H9 (cell line): ENCODE measurements around the gene C16orf95. TPM values are rescaled to one million over a fixed set of nuclear protein-coding genes. Genes with fewer than 3 reads are reported as not detected.

ENCODE experiments used
- DNase-seq: peaks from one replicate; pipeline ENCODE4 v3.0.0-alpha.2; 2017
- H2AFZ ChIP-seq: one replicate; pipeline ENCODE4 v1.6.1; 2013; ENCODE audit warnings: mild to moderate bottlenecking, low read length, control low read depth, moderate library complexity
- H2AK5ac ChIP-seq: 2 replicates; pipeline ENCODE4 v1.6.1; 2013; ENCODE audit warnings: low read length, control low read depth, mixed read lengths; ENCODE audit not compliant: insufficient read length
- H2BK120ac ChIP-seq: one replicate; pipeline ENCODE4 v1.6.1; 2013; ENCODE audit warnings: low read depth, mild to moderate bottlenecking, low read length, control low read depth, inconsistent platforms; ENCODE audit not compliant: poor library complexity, severe bottlenecking
- H2BK12ac ChIP-seq: 2 replicates; pipeline ENCODE4 v1.6.1; 2013; ENCODE audit warnings: low read length, control low read depth, mixed read lengths, low read depth; ENCODE audit not compliant: insufficient read length
- H2BK15ac ChIP-seq: 2 replicates; pipeline ENCODE4 v1.6.1; 2013; ENCODE audit warnings: low read depth, low read length, control low read depth
- H2BK20ac ChIP-seq: one replicate; pipeline ENCODE4 v1.6.1; 2013; ENCODE audit warnings: low read depth, mild to moderate bottlenecking, low read length, control low read depth, inconsistent platforms; ENCODE audit not compliant: poor library complexity, severe bottlenecking
- H2BK5ac ChIP-seq: 2 replicates; pipeline ENCODE4 v1.6.1; 2013; ENCODE audit warnings: low read length, control low read depth, mixed read lengths; ENCODE audit not compliant: insufficient read length
- H3K14ac ChIP-seq: 2 replicates; pipeline ENCODE4 v1.6.1; 2013; ENCODE audit warnings: low read length, control low read depth; ENCODE audit not compliant: insufficient read depth
- H3K18ac ChIP-seq: 2 replicates; pipeline ENCODE4 v1.6.1; 2013; ENCODE audit warnings: low read depth, mild to moderate bottlenecking, mixed read lengths, low read length, control low read depth; ENCODE audit not compliant: insufficient read length
- H3K23ac ChIP-seq: 2 replicates; pipeline ENCODE4 v1.6.1; 2013; ENCODE audit warnings: low read length, control low read depth, mixed read lengths, low read depth; ENCODE audit not compliant: insufficient read length
- H3K23me2 ChIP-seq: 2 replicates; pipeline ENCODE4 v1.6.1; 2013; ENCODE audit warnings: low read depth, mild to moderate bottlenecking, mixed read lengths, low read length, control low read depth; ENCODE audit not compliant: insufficient read length, poor library complexity, severe bottlenecking
- H3K27ac ChIP-seq: 2 replicates; pipeline ENCODE4 v1.5.1; 2013; ENCODE audit warnings: low read length, control low read depth, mixed read lengths, low read depth; ENCODE audit not compliant: insufficient read length
- H3K27me3 ChIP-seq: 2 replicates; pipeline ENCODE4 v1.6.1; 2013; ENCODE audit warnings: low read length, control low read depth, inconsistent platforms; ENCODE audit not compliant: insufficient read depth
- H3K4ac ChIP-seq: 2 replicates; pipeline ENCODE4 v1.6.1; 2013; ENCODE audit warnings: low read depth, mild to moderate bottlenecking, control low read depth, inconsistent platforms, low read length, moderate library complexity
- H3K4me1 ChIP-seq: 2 replicates; pipeline ENCODE4 v1.6.1; 2013; ENCODE audit warnings: low read length, control low read depth, inconsistent platforms; ENCODE audit not compliant: insufficient read depth
- H3K4me2 ChIP-seq: 2 replicates; pipeline ENCODE4 v1.6.1; 2013; ENCODE audit warnings: low read length, control low read depth, mixed read lengths; ENCODE audit not compliant: insufficient read length, insufficient read depth
- H3K56ac ChIP-seq: 2 replicates; pipeline ENCODE4 v1.6.1; 2013; ENCODE audit warnings: low read depth, mild to moderate bottlenecking, mixed read lengths, low read length, control low read depth; ENCODE audit not compliant: insufficient read length
- H3K79me1 ChIP-seq: 2 replicates; pipeline ENCODE4 v1.6.1; 2013; ENCODE audit warnings: low read depth, mild to moderate bottlenecking, moderate library complexity, low read length, control low read depth, inconsistent platforms; ENCODE audit not compliant: insufficient read depth, poor library complexity, severe bottlenecking
- H3K79me2 ChIP-seq: 2 replicates; pipeline ENCODE4 v1.6.1; 2013; ENCODE audit warnings: low read length, control low read depth, inconsistent platforms; ENCODE audit not compliant: insufficient read depth
- H3K9ac ChIP-seq: 2 replicates; pipeline ENCODE4 v1.6.1; 2013; ENCODE audit warnings: low read length, control low read depth, mixed read lengths; ENCODE audit not compliant: insufficient read length; ENCODE audit errors: extremely low read depth
- H3K9me3 ChIP-seq: one replicate; pipeline ENCODE4 v1.6.1; 2013; ENCODE audit warnings: low read depth, low read length, inconsistent platforms; ENCODE audit not compliant: control insufficient read depth
- H3T11ph ChIP-seq: one replicate; pipeline ENCODE4 v1.6.1; 2013; ENCODE audit warnings: mild to moderate bottlenecking, low read length, control low read depth, inconsistent platforms
- H4K20me1 ChIP-seq: one replicate; pipeline ENCODE4 v1.6.1; 2013; ENCODE audit not compliant: control insufficient read depth, insufficient read length, insufficient read depth
- H4K5ac ChIP-seq: 2 replicates; pipeline ENCODE4 v1.6.1; 2013; ENCODE audit warnings: low read depth, mild to moderate bottlenecking, mixed read lengths, low read length, control low read depth; ENCODE audit not compliant: insufficient read length
- H4K8ac ChIP-seq: replicated peaks from 2 replicates; pipeline ENCODE4 v1.6.1; 2013; ENCODE audit warnings: low read length, control low read depth, mixed read lengths, low read depth; ENCODE audit not compliant: insufficient read length
- H4K91ac ChIP-seq: 2 replicates; pipeline ENCODE4 v1.6.1; 2013; ENCODE audit warnings: low read depth, mild to moderate bottlenecking, moderate library complexity, mixed read lengths, low read length, control low read depth; ENCODE audit not compliant: insufficient read length
- H3K27ac Mint-ChIP-seq, 3 experiments: 2 replicates in 2 of 3; 3 replicates in 1 of 3; pipeline ENCODE4 v1.8.0; 2020 to 2021; ENCODE audit warnings: mixed read lengths in 3 of 3, mild to moderate bottlenecking in 1 of 3, moderate library complexity in 1 of 3
- H3K27me3 Mint-ChIP-seq: 2 replicates; pipeline ENCODE4 v1.8.0; 2021; ENCODE audit warnings: low read depth, mild to moderate bottlenecking, moderate library complexity, mixed read lengths
- H3K36me3 Mint-ChIP-seq, 3 experiments: 2 replicates in 2 of 3; 3 replicates in 1 of 3; pipeline ENCODE4 v1.8.0; 2020 to 2021; ENCODE audit warnings: low read depth in 3 of 3, mixed read lengths in 3 of 3; ENCODE audit not compliant: insufficient read depth in 1 of 3
- H3K4me1 Mint-ChIP-seq, 2 experiments: 2 replicates each; pipeline ENCODE4 v1.8.0; 2020; ENCODE audit warnings: mixed read lengths in 2 of 2
- H3K4me3 Mint-ChIP-seq, 2 experiments: 2 replicates in 1 of 2; 3 replicates in 1 of 2; pipeline ENCODE4 v1.8.0; 2020 to 2021; ENCODE audit warnings: mild to moderate bottlenecking in 2 of 2, mixed read lengths in 2 of 2, moderate library complexity in 1 of 2
- H3K9me3 Mint-ChIP-seq, 2 experiments: 2 replicates in 1 of 2; 3 replicates in 1 of 2; pipeline ENCODE4 v1.8.0; 2020; ENCODE audit warnings: mild to moderate bottlenecking in 2 of 2, mixed read lengths in 2 of 2, moderate library complexity in 1 of 2
- WGBS: extraction: QIAGEN DNeasy Blood & Tissue Kit; methylation state at CpG from one replicate; pipeline ENCODE4 v1.1.7; 2013; ENCODE audit warnings: missing lambda C conversion rate, low lambda C conversion rate, mixed read lengths; ENCODE audit not compliant: insufficient read length; ENCODE audit errors: extremely low coverage; 5-methylcytosine and 5-hydroxymethylcytosine counted together
- total RNA-seq: library from RNA; stranded (reverse); gene quantifications from 2 replicates; pipeline ENCODE4 v1.2.1, GENCODE V29; 2021
- TF ChIP-seq, protein P1 (sequence below): fragments of 200-600 bp; sonication (generic); conservative IDR thresholded peaks from 3 replicates; pipeline ENCODE4 v1.8.0; 2021; ENCODE audit warnings: antibody characterized with exemption, mild to moderate bottlenecking

C16orf95 gene
- total RNA-seq, 1 experiment from 2014 or later = 5.6 TPM

DNA sequence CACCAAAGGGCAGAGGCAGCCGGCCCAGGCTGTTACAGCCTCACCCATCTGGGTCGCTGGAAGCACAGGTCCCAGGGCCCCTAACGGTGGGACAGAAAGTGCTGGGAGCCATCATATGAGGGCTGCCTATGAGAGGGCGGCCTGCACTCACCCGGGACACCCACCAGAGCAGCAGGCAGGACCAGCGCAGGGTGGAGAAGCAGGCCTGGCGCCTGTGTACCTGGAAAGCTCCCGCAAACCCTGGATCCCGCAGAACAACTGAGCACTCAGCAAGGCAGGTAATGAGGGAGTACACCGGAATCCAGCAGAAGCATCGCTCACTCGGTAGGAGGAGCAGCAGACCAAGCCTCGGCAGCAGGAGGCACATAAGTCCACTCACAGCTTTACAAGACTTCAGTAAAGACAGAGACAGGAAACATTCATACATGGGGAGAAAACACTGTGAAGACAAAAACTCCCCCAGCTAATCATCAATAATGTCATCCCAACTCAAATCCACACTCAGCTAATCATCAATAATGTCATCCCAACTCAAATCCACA, 31.5 kb upstream of the C16orf95 start:
- no peak overlapping the region; a peak in 2 of 7 replicates for H3K27ac Mint-ChIP-seq
- TF ChIP-seq, protein P1, sequence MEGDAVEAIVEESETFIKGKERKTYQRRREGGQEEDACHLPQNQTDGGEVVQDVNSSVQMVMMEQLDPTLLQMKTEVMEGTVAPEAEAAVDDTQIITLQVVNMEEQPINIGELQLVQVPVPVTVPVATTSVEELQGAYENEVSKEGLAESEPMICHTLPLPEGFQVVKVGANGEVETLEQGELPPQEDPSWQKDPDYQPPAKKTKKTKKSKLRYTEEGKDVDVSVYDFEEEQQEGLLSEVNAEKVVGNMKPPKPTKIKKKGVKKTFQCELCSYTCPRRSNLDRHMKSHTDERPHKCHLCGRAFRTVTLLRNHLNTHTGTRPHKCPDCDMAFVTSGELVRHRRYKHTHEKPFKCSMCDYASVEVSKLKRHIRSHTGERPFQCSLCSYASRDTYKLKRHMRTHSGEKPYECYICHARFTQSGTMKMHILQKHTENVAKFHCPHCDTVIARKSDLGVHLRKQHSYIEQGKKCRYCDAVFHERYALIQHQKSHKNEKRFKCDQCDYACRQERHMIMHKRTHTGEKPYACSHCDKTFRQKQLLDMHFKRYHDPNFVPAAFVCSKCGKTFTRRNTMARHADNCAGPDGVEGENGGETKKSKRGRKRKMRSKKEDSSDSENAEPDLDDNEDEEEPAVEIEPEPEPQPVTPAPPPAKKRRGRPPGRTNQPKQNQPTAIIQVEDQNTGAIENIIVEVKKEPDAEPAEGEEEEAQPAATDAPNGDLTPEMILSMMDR = no peak
- H3K27me3 Mint-ChIP-seq = no peaks in the 10 kb centered on the region
- no peaks in the 10 kb centered on the region for H3K23me2 ChIP-seq
- H3K4ac ChIP-seq = no peak overlapping the region
- no peak for DNase-seq
- H3K4me1 ChIP-seq = no peaks in the 10 kb centered on the region; the same call in 1 of the 2 replicates
- peaks cover 9 to 21% of the 10 kb centered on the region in 2 experiments for H3K4me1 Mint-ChIP-seq
- no peak overlapping the region for H4K5ac ChIP-seq
- no peak overlapping the region for H3K4me2 ChIP-seq
- H4K8ac ChIP-seq = no peak overlapping the region
- no peaks in the 10 kb centered on the region for H3K9me3 Mint-ChIP-seq
- no peak overlapping the region for H3K4me3 Mint-ChIP-seq
- no peak overlapping the region for H2BK12ac ChIP-seq
- no CpG with 5 or more reads among the region's 13 CpGs for WGBS
- no peak overlapping the region for H3K14ac ChIP-seq
- no peak overlapping the region for H3K27ac ChIP-seq
- H3T11ph ChIP-seq = no peak overlapping the region
- H4K20me1 ChIP-seq = no peaks in the 10 kb centered on the region
- no peaks in the 10 kb centered on the region for H3K27me3 ChIP-seq
- peaks cover 3% of the 10 kb centered on the region for H3K79me1 ChIP-seq
- H3K18ac ChIP-seq = no peak overlapping the region
- no peak overlapping the region for H2AK5ac ChIP-seq
- no peak overlapping the region for H2BK5ac ChIP-seq
- H3K36me3 Mint-ChIP-seq = peaks cover 0 to 3% (median 3%) of the 10 kb centered on the region in 3 experiments; a peak in 5 of 7 replicates
- no peaks in the 10 kb centered on the region for H3K9me3 ChIP-seq
- H3K9ac ChIP-seq = no peak overlapping the region
- no peak overlapping the region for H3K56ac ChIP-seq
- H2BK120ac ChIP-seq = no peak overlapping the region
- no peaks in the 10 kb centered on the region for H3K79me2 ChIP-seq
- no peak overlapping the region for H3K23ac ChIP-seq
- H2AFZ ChIP-seq = no peak overlapping the region
- no peak overlapping the region for H4K91ac ChIP-seq
- no peak overlapping the region for H2BK20ac ChIP-seq
- H2BK15ac ChIP-seq = no peak overlapping the region
